Parathyroid adenoma (tissue), 2 donors: ENCODE measurements around the gene CAMKK2.
A peak's percentile ranks its signal among the peaks of the same experiment; 100 is the strongest.

Experiments
- H2AFZ ChIP-seq: fragments of 300-600 bp; sonication (generic); one replicate; pipeline ENCODE4 v1.7.0; 2017; ENCODE audit warnings: antibody characterized with exemption, mild to moderate bottlenecking
- H3K27ac ChIP-seq: fragments of 300-600 bp; sonication (generic); one replicate; pipeline ENCODE4 v1.7.0; 2017
- H3K27me3 ChIP-seq: fragments of 300-600 bp; sonication (generic); one replicate; pipeline ENCODE4 v1.7.0; 2017; ENCODE audit warnings: low read length; ENCODE audit not compliant: control insufficient read depth, insufficient read depth
- H3K36me3 ChIP-seq: fragments of 300-600 bp; sonication (generic); one replicate; pipeline ENCODE4 v1.7.0; 2017; ENCODE audit warnings: low read length; ENCODE audit not compliant: control insufficient read depth, insufficient read depth
- H3K4me1 ChIP-seq: fragments of 300-600 bp; sonication (generic); one replicate; pipeline ENCODE4 v1.7.0; 2017; ENCODE audit warnings: control low read depth
- H3K4me2 ChIP-seq: fragments of 300-600 bp; sonication (generic); one replicate; pipeline ENCODE4 v1.7.0; 2017; ENCODE audit warnings: low read length
- H3K4me3 ChIP-seq: fragments of 300-600 bp; sonication (generic); one replicate; pipeline ENCODE4 v1.7.0; 2017; ENCODE audit warnings: low read depth, low read length
- H3K79me2 ChIP-seq: fragments of 300-600 bp; sonication (generic); one replicate; pipeline ENCODE4 v1.7.0; 2017; ENCODE audit warnings: control low read depth
- H3K9ac ChIP-seq: fragments of 300-600 bp; sonication (generic); one replicate; pipeline ENCODE4 v1.7.0; 2017; ENCODE audit warnings: mild to moderate bottlenecking
- H3K9me3 ChIP-seq: fragments of 300-600 bp; sonication (generic); one replicate; pipeline ENCODE4 v1.7.0; 2017; ENCODE audit warnings: low read length; ENCODE audit not compliant: control insufficient read depth
- CTCF ChIP-seq: fragments of 300-600 bp; sonication (generic); IDR thresholded peaks from one replicate; pipeline ENCODE4 v1.7.0; 2017; ENCODE audit warnings: antibody characterized with exemption, mild to moderate bottlenecking
- donor health status: primary hyperparathyroidism.

The CAMKK2 gene

DNA sequence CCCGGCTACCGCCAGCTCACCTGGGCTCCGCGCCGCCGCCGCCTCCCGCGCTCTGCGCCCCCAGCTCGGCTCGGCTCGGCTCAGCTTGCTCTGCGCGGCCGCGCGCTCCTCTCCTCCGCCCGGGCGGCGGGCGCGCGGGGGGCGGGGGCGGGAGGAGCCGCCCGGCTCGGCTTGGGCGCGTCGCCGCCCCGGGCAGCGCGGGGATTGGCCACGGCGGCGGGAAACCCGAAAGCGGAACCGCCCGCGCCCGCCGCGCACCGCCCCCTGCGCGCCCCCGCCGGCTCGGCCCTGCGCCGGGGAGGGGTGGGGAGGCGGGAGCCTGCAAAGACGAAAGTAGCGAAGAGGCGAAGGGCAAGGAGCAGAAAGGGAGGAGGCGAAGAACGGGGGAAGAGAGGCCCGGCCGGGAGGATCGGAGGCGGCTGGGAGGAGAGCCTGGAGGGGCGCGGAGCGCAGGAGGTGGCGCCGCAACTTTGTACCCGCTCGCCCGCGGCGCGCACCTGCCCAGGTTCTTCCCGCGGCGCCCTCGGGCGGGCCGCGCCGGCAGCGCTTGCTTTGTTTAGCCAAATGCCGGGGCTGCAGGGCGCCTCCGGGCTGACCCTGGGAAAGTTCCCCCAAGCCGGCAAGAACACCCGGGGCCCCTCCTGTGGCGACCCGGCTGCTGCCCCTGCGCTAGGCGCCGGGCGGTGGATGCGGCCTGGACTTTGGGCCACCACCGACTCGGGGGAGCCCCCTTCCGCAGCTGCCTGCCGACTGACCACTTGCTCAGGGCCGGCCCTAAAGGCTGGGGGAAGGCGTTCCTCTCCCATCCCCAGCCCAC is at the start of gene CAMKK2:
TSS of gene CAMKK2 (minus strand) at position 92 of the 817 bp plus-strand sequence. CDS start 22,183 bp downstream, outside the sequence.
- Histone ChIP-seq H3K79me2 (peaks cover 8% of the 10 kb centered on the region), H3K27ac (peak within 1 kb of the TSS; percentile 64), H3K4me2 (peak within 1 kb of the TSS; percentile 94), H3K36me3 (no peaks in the 10 kb centered on the region), H3K9ac (peak within 1 kb of the TSS; percentile 67), H2AFZ (peak within 1 kb of the TSS; percentile 93), H3K4me1 (no peaks in the 10 kb centered on the region), H3K9me3 (no peaks in the 10 kb centered on the region), H3K4me3 (peak within 1 kb of the TSS; percentile 83), H3K27me3 (no peaks in the 10 kb centered on the region)
- peak; percentile 23 for TF ChIP-seq CTCF

DNA sequence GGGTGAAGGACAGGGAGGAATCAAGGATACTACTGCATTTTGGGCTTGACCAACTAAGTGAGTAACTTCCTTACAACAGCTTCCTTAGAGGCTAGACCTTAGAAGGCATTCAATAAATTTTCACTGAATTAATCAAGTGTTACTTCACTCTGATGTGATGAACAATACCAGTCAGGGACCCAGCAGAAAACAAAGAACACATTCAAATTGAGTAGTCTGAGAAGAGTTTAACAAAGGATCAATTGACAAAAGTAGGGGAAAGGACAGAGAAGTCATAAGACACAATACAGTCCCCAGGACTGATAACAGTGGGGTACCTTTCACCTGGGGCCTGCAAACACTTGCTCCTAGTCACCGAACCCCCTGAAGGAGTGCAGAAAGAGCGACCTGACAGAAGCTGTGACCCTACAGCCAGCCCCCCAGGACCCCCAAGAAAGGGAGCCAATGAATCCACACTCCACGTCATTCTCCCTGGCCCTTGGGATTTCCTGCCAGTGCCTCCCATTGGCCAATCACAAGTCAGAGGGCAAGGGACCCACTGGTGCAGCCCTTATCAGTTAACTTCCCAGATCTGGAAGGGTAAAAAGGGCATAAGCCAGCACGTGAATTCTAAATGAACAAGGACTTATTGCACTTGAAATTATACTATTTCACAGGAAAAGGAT is 48.8 kb upstream of the CAMKK2 start:
- no peak overlapping the region for H3K9ac ChIP-seq

GRCh38 chr12:121344506-121344905 is 48.0 kb upstream of the CAMKK2 start:
- Histone ChIP-seq H3K79me2 (no peaks in the 10 kb centered on the region), H3K9ac (no peak overlapping the region), H3K27ac (no peak overlapping the region), H3K4me1 (no peaks in the 10 kb centered on the region), H2AFZ (no peak overlapping the region), H3K36me3 (no peaks in the 10 kb centered on the region), H3K4me3 (no peak overlapping the region), H3K4me2 (no peak overlapping the region), H3K9me3 (no peaks in the 10 kb centered on the region), H3K27me3 (no peaks in the 10 kb centered on the region)
- no peak for TF ChIP-seq CTCF

More for the DNA sequence above, 48.8 kb upstream of the CAMKK2 start:
- Histone ChIP-seq H3K27ac (no peak overlapping the region), H3K36me3 (no peaks in the 10 kb centered on the region), H3K4me2 (no peak overlapping the region), H3K79me2 (no peaks in the 10 kb centered on the region), H3K4me1 (no peaks in the 10 kb centered on the region), H3K9me3 (no peaks in the 10 kb centered on the region), H2AFZ (no peak overlapping the region), H3K4me3 (no peak overlapping the region), H3K27me3 (no peaks in the 10 kb centered on the region)
- no peak for TF ChIP-seq CTCF

DNA sequence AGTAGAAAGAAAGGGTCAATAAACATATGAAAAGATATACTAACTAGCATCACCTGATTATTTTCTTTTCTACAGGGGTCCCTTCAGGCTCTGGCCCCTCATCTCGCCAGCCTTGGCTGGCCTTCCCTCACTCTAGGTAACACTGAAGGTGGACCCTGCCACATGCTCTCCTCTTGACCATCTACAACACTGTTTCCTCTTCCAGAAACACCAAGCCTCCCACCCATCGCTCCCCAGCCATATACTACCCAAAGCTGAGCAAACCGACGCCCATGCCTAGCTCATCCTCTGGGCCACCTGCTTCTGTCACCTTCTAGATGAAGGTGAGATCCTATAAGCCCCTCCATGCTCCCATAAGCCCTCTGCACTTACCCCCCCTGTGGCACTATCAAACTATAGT is 40.9 kb upstream of the CAMKK2 start:
- no peaks in the 10 kb centered on the region for H3K4me1 ChIP-seq
- H3K36me3 ChIP-seq = no peaks in the 10 kb centered on the region
- H3K79me2 ChIP-seq = peaks cover 2% of the 10 kb centered on the region
- H2AFZ ChIP-seq = no peak overlapping the region
- no peaks in the 10 kb centered on the region for H3K27me3 ChIP-seq
- no peak overlapping the region for H3K4me2 ChIP-seq
- no peak overlapping the region for H3K27ac ChIP-seq
- no peak overlapping the region for H3K9ac ChIP-seq
- no peaks in the 10 kb centered on the region for H3K9me3 ChIP-seq
- no peak for TF ChIP-seq CTCF
- H3K4me3 ChIP-seq = no peak overlapping the region
